Measurements from ENCODE around the gene MAPKBP1. TPM values are rescaled to one million over a fixed set of nuclear protein-coding genes. Genes with fewer than 3 reads are reported as not detected.

Gene MAPKBP1
- total and polyA plus RNA-seq, 2 of the 4 experiments (the other 2 are of a cell fraction) = 12.5 to 15.3 TPM

DNA sequence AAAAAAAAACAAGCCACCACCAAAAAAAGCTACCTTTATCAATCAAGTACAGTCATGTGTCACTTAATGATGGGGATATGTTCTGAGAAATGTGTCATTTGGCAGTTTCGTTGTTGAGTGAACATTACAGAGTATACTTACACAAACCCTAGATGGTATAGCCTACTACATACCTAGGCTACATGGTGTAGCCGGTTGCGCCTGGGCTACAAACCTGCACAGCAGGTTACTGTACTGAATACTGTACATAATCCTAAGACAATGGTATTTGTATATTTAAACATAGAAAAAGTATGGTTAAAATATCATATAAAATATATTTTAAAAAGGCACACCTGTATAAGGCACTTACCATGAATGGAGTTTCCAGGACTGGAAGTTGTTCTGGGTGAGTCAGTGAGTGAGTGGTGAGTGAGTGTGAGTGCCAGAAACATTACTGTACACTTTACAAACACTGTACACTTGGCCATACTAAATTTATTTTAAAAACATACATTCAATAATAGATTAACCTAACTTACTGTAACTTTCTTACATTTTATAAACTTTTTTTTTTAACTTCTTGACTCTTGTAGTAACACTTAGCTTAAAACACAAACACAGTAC is 27.7 kb downstream of the MAPKBP1 start:
- Histone ChIP-seq H3K27me3 (ENCODE audit: control insufficient read depth, insufficient read depth, low read length) (no peaks in the 10 kb centered on the region), H3K36me3 (ENCODE audit: control insufficient read depth, insufficient read depth, low read length) (peaks cover 12% of the 10 kb centered on the region), H4K5ac (ENCODE audit: low read depth, low read length) (no peak overlapping the region), H2BK15ac (ENCODE audit: low read depth, low read length) (no peak overlapping the region), H3K9ac (ENCODE audit: low read depth, low read length) (no peak overlapping the region), H2BK20ac (ENCODE audit: low read depth, low read length) (peak overlapping the region; percentile 27; the same call in 1 of the 2 replicates), H3K14ac (replicated peaks; ENCODE audit: low read depth, low read length) (no peak overlapping the region), H2AK9ac (replicated peaks; ENCODE audit: low read depth, low read length, poor library complexity) (no peak overlapping the region), H2BK5ac (ENCODE audit: low read depth, low read length, poor library complexity, severe bottlenecking) (no peak overlapping the region), H4K91ac (ENCODE audit: insufficient read depth, low read depth, low read length) (no peak overlapping the region), H3K79me1 (ENCODE audit: low read depth in 1 of 2, low read length in 2 of 2) (peaks cover 41 to 79% of the 10 kb centered on the region in 2 experiments), H3K4me3 (ENCODE audit: insufficient read depth, low read depth, low read length) (no peak overlapping the region), H4K8ac (ENCODE audit: low read depth in 2 of 2, low read length in 2 of 2) (no peak overlapping the region), H4K20me1 (ENCODE audit: insufficient read depth, low read length) (0 out of 2 replicates have a peak, but pooled peaks cover 3% of the 10 kb centered on the region), H3K4me1 (ENCODE audit: control insufficient read depth, insufficient read depth, low read length) (peaks cover 7% of the 10 kb centered on the region), H3K27ac (ENCODE audit: insufficient read depth, low read length) (no peak overlapping the region), H3K9me3 (ENCODE audit: control insufficient read depth, insufficient read depth, low read length) (no peaks in the 10 kb centered on the region), H2BK120ac (ENCODE audit: low read depth, low read length) (no peak overlapping the region), H2AFZ (replicated peaks; ENCODE audit: low read length, poor library complexity) (no peak overlapping the region), H3K23ac (ENCODE audit: low read depth, low read length) (no peak overlapping the region), H3K4ac (ENCODE audit: low read depth, low read length) (no peak overlapping the region), H2AK5ac (ENCODE audit: low read depth, low read length) (0 out of 2 replicates have a peak overlapping the region, but pooled peaks have one; percentile 56), H3K4me2 (ENCODE audit: low read depth, low read length) (no peak overlapping the region), H3K9me1 (ENCODE audit: insufficient read depth, low read length) (peaks cover 35% of the 10 kb centered on the region), H3K18ac (ENCODE audit: low read depth, low read length) (no peak overlapping the region), H3K56ac (ENCODE audit: extremely low read depth, insufficient read depth, low read length) (no peak overlapping the region)
- intact Hi-C loops (cut with micrococcal nuclease) = no loop called here
- ChIA-PET POLR2A (ENCODE audit: unreplicated experiment) (interaction anchor here (0.6 kb wide), 1 partner anchor 240 kb away, joined by 4 read pairs; no protein-coding TSS in a partner anchor), CTCF (interaction anchor here (0.8 to 1.9 kb wide), 4 partner anchors 8 to 29 kb away, joined by 4 to 6 read pairs (median 4); partner anchors contain the start of gene MAPKBP1)
- in situ Hi-C loops (cut with MboI; ENCODE audit: low sequenced_read_pairs) = no loop called here
- 0 out of 2 replicates have a peak, but pooled peaks have one; percentile 30 for TF ChIP-seq FOS (IDR thresholded peaks at IDR 0.05; ENCODE audit: low read depth, low read length)
- no peak for TF ChIP-seq BHLHE40 (IDR thresholded peaks at IDR 0.05; ENCODE audit: low read depth, low read length)
- no peak for TF ChIP-seq MAFK (IDR thresholded peaks at IDR 0.05; ENCODE audit: low read depth, low read length)
- no peak for TF ChIP-seq CEBPB (IDR thresholded peaks at IDR 0.05; ENCODE audit: low read depth, low read length)
- no TSS peak for BruUV-seq (replicated peaks)
- dilution Hi-C loops (cut with HindIII; ENCODE audit: low sequenced_read_pairs, unreplicated experiment) = no loop called here
- ATAC-seq (ENCODE audit: low read depth) (peak; percentile 68), DNase-seq (peak; percentile 77)
- no CpG with 5 or more reads among the region's 3 CpGs for WGBS, 2 experiments (ENCODE audit: extremely low coverage in 2 of 2, insufficient read length in 1 of 2)
